Stomach (tissue), 4 donors: ENCODE results near the gene ABCA13.

Experiments
- POLR2A ChIP-seq, 4 donors: fragments of 450-650 bp; IDR thresholded peaks; one replicate each; pipeline ENCODE4 v1.6.1; 2016; ENCODE audit warnings: antibody characterized with exemption in 4 of 4, control low read depth in 2 of 4, mild to moderate bottlenecking in 1 of 4, moderate library complexity in 1 of 4
- POLR2AphosphoS5 ChIP-seq, 3 donors: sonication (generic); formaldehyde crosslinking; IDR thresholded peaks; one replicate each; pipeline ENCODE4 v1.6.1; 2016; ENCODE audit warnings: antibody characterized with exemption in 3 of 3
- TF ChIP-seq, protein P1 (sequence below), 7 experiments: fragments of 450-650 bp in 4 of 7; fragments of 200-600 bp in 3 of 7; sonication (generic) in 3 of 7; IDR thresholded peaks; one replicate each; pipeline ENCODE4 v1.5.1; 2016 to 2019; ENCODE audit warnings: antibody characterized with exemption in 7 of 7, control low read depth in 2 of 7, mild to moderate bottlenecking in 1 of 7

GRCh38 chr7:48311464-48312100, 140.3 kb downstream of the ABCA13 start:
- TF ChIP-seq POLR2A (IDR thresholded peaks at IDR 0.05) (no peak), POLR2AphosphoS5 (IDR thresholded peaks at IDR 0.05) (no peak)
- TF ChIP-seq, protein P1, sequence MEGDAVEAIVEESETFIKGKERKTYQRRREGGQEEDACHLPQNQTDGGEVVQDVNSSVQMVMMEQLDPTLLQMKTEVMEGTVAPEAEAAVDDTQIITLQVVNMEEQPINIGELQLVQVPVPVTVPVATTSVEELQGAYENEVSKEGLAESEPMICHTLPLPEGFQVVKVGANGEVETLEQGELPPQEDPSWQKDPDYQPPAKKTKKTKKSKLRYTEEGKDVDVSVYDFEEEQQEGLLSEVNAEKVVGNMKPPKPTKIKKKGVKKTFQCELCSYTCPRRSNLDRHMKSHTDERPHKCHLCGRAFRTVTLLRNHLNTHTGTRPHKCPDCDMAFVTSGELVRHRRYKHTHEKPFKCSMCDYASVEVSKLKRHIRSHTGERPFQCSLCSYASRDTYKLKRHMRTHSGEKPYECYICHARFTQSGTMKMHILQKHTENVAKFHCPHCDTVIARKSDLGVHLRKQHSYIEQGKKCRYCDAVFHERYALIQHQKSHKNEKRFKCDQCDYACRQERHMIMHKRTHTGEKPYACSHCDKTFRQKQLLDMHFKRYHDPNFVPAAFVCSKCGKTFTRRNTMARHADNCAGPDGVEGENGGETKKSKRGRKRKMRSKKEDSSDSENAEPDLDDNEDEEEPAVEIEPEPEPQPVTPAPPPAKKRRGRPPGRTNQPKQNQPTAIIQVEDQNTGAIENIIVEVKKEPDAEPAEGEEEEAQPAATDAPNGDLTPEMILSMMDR (IDR thresholded peaks at IDR 0.05) = no peak
